GM12872 (cell line): ENCODE data around the gene APOL4.

Source experiments
- TF ChIP-seq, protein P1 (sequence below): IDR thresholded peaks from 3 replicates; pipeline ENCODE4 v1.5.1; 2011; ENCODE audit warnings: low read depth, mild to moderate bottlenecking, low read length, moderate library complexity; ENCODE audit not compliant: insufficient read depth

The APOL4 gene

DNA sequence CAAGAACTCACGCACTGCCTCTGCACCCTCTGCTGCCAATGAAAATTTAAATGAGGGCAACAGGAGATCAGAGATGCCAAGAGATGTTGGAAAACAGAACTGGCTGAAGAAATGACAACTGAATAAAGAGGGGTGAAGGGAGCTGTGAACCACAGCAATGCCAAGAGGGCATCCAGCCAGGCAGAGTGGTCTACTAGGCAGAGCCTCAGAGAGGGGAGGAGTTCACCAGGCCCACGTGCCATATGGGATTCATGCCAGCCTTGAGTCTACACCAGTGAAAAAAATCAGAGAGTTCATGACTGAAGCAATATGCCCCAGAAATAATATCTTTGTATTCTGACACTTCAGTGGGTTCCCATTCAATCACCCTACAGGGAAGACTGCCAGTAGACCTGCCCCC is 33.3 kb upstream of the APOL4 start:
- TF ChIP-seq, protein P1, sequence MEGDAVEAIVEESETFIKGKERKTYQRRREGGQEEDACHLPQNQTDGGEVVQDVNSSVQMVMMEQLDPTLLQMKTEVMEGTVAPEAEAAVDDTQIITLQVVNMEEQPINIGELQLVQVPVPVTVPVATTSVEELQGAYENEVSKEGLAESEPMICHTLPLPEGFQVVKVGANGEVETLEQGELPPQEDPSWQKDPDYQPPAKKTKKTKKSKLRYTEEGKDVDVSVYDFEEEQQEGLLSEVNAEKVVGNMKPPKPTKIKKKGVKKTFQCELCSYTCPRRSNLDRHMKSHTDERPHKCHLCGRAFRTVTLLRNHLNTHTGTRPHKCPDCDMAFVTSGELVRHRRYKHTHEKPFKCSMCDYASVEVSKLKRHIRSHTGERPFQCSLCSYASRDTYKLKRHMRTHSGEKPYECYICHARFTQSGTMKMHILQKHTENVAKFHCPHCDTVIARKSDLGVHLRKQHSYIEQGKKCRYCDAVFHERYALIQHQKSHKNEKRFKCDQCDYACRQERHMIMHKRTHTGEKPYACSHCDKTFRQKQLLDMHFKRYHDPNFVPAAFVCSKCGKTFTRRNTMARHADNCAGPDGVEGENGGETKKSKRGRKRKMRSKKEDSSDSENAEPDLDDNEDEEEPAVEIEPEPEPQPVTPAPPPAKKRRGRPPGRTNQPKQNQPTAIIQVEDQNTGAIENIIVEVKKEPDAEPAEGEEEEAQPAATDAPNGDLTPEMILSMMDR, result no peak

DNA sequence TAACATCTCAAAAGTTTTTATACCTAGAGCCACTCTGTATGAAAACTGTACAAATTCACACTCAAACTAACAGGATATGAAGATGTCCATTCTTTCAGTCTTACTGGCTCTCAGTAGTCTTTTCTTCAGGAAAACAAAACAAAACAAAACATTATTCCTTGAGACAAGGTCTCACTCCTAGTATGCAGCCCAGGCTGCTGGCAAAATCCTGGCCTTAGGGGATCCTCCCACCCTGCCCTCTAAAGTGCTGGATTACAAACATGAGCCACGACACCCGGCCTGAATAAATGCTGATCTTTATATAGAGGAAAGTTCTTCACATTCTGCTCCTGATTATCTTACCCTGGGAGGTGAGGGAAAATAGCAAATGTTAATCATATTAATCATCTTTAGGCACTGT is 32.6 kb upstream of the APOL4 start:
- TF ChIP-seq, protein P1, result no peak

DNA sequence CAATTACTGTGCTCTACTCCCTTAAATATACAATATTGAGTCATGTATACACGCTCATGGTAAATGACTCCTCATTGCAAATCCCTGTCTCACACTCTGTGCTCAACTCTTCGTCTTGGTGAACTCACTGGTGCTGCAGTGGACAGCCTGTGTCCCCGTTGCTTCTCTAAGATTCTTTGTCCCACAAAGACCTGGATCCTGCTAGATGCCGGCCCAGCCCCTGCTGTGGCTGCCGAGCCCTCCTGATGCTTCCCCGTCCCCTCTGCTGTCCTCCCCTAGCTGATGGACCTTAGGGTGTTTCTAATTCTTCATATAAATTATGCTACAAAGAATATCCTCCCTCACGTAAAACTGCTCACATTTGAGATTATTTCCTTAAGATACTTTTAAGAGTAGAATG is 32.2 kb upstream of the APOL4 start:
- TF ChIP-seq, protein P1, result no peak

DNA sequence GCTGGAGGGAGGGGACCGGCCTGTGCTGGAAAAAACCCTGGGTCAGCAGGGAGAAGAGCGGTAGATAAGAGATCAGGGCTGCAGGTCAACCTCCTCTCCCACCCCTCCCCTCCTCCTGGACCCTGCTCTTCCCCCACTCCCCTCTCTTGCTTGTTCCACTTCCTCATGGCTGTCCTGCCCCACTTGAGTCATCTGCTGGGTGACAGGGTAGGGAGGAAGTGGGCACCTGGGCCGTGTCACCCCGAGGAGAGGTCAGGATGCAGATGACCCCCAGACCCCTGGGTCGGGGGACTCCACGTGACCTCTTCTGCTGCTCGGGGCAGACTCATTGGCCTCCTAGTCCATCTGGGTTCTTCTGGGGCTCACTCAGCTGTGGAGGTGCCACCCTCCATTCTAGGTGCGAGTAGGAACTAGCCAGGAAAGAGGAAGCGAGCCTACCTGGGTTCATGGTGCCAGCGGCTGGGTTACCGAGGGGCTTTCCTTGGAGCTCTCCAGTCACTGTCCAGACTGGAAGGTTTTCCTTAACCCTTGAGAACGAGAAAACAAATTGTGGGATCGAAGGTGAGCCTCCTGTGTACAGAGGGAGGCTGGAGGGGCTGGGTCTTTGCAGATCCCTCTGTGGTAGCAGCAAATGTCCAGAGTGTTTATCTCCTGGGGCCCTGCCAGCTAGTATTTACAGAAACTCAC is 31.2 kb upstream of the APOL4 start:
- TF ChIP-seq, protein P1, result no peak

DNA sequence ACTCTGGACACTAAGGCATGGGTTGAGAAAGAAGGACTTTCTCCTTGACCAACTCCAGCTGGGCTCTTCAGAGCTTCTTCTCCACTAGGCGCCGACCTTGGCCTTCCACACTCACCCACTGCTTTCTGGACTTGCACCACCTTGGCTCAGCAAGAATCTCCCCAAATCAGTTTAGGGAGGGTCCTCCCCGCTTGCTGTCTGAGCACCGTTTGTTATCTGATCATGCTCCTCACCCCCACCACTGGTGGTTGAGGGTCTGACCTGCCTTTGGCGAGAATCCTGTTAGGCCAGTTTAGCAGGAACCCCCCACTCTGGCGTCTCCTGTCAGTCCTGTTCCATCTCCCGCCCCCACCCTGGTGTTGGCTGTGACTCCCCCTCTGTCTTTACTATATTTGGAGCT is 27.3 kb upstream of the APOL4 start:
- TF ChIP-seq, protein P1, result no peak

DNA sequence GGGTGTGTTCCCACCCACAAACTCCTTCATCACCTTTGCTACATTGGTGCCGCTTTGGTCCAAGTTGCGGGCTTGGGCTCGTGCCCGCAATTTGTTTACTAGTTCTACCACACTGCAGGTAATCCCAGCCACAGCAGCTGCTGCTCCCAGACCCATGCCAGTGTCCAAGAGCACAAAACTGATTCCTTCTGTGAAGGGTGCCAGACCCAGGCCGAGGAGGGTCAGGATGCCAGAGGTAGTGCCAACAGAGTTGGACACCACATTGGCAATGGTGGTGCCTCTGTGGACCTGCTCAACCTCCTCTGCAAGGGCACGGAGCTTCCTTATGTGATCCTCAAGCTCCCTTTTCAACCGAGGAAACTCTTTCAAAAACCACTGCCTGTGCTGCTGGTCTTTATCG is 26.2 kb upstream of the APOL4 start:
- TF ChIP-seq, protein P1, result no peak

DNA sequence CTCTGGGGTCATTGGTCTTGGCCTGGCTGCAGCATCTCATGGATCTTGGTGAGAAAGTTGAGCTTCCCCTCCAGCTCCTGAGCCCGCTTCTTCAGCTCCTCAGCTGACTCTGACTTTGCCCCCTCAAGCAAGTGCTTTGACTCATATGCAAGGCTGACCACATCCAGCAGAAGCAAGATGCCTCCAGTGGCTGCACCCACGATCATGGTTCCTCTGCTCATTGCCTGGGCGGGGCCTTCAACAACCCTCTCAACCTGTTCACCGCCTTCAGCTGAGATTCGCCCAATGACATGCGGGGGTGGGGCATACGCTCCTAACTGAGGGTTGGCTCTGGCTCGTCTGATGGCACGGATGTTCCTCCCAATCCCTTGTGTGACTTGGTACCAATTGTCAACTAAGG is 25.8 kb upstream of the APOL4 start:
- TF ChIP-seq, protein P1, result no peak
